GM12878 (cell line): ENCODE measurements around the gene GALNT17. TPM values are rescaled to one million over a fixed set of nuclear protein-coding genes. Genes with fewer than 3 reads are reported as not detected.

Source experiments
- ATAC-seq: fragments of 200-7000 bp; cut with Tn5 transposase; 3 replicates; pipeline ENCODE4 v1.9.1; 2020; ENCODE audit warnings: mild to moderate bottlenecking, moderate library complexity
- BruUV-seq: library from RNA; stranded (reverse); fragments of 400-500 nt; replicated peaks from 2 replicates; lab custom pipeline; 2021; lab: Mats Ljungman, UMichigan
- CTCF ChIA-PET: fragments of 300-600 bp; sonication (Branson Sonifier 250); formaldehyde crosslinking; extraction: SDS; loops from one replicate; lab custom pipeline; 2021; ENCODE audit warnings: inconsistent platforms; lab: Yijun Ruan, JAX
- POLR2A ChIA-PET: fragments of 350-600 bp; formaldehyde crosslinking; extraction: SDS; loops from one replicate; lab custom pipeline; 2021; ENCODE audit warnings: inconsistent platforms; lab: Charles Lee
- RAD21 ChIA-PET: fragments of 300-600 bp; sonication (Branson Sonifier 250); formaldehyde crosslinking; loops from one replicate; lab custom pipeline; 2023; ENCODE audit warnings: antibody characterized with exemption; ENCODE audit not compliant: unreplicated experiment; lab: Charles Lee
- SMC1A ChIA-PET: fragments of 300-600 bp; sonication (Branson Sonifier 250); formaldehyde crosslinking; loops from one replicate; lab custom pipeline; 2023; ENCODE audit not compliant: unreplicated experiment, uncharacterized antibody; lab: Charles Lee
- DNase-seq: peaks from one replicate; pipeline ENCODE4 v3.0.0-alpha.2; 2011; ENCODE audit warnings: low read depth, low spot score
- FAIRE-seq: peaks from 3 replicates; lab custom pipeline; 2011; peaks lifted over from hg19 to GRCh38; lab: Jason Lieb, UNC
- H2AFZ ChIP-seq: 2 replicates; pipeline ENCODE4 v1.6.0; 2011; ENCODE audit warnings: low read depth, low read length, control low read depth; ENCODE audit not compliant: control insufficient read depth
- H3K27ac ChIP-seq: 2 replicates; pipeline ENCODE4 v1.5.1; 2011; ENCODE audit warnings: control low read depth; ENCODE audit not compliant: control insufficient read depth, insufficient read depth
- H3K27me3 ChIP-seq, 2 experiments: replicated peaks in 1 of 2; 2 replicates each; pipeline versions ENCODE4 v1.6.0 to v1.6.1; 2011; ENCODE audit warnings: low read length in 1 of 2; ENCODE audit not compliant: control insufficient read depth in 2 of 2, insufficient read depth in 2 of 2
- H3K36me3 ChIP-seq, 2 experiments: 2 replicates each; pipeline ENCODE4 v1.5.1; 2011; ENCODE audit warnings: low read length in 1 of 2; ENCODE audit not compliant: control insufficient read depth in 2 of 2, insufficient read depth in 2 of 2
- H3K4me1 ChIP-seq: 2 replicates; pipeline ENCODE4 v1.6.1; 2011; ENCODE audit warnings: mild to moderate bottlenecking, low read length, moderate library complexity, mixed read lengths; ENCODE audit not compliant: control insufficient read depth, insufficient read depth
- H3K4me2 ChIP-seq: 2 replicates; pipeline ENCODE4 v1.6.0; 2011; ENCODE audit warnings: control low read depth; ENCODE audit not compliant: control insufficient read depth, insufficient read depth
- H3K4me3 ChIP-seq: fragments of 200-600 bp; sonication (generic); 2 replicates; pipeline ENCODE4 v1.5.1; 2016
- H3K79me2 ChIP-seq: 2 replicates; pipeline ENCODE4 v1.6.0; 2011; ENCODE audit warnings: low read length; ENCODE audit not compliant: control insufficient read depth, insufficient read depth
- H3K9ac ChIP-seq: 2 replicates; pipeline ENCODE4 v1.8.0; 2011; ENCODE audit warnings: low read length, control low read depth, mixed read lengths; ENCODE audit not compliant: control insufficient read depth, insufficient read depth
- H3K9me3 ChIP-seq: replicated peaks from 3 replicates; pipeline ENCODE4 v1.5.1; 2011; ENCODE audit warnings: mild to moderate bottlenecking, low read length; ENCODE audit not compliant: control insufficient read depth, insufficient read depth
- H4K20me1 ChIP-seq: 2 replicates; pipeline ENCODE4 v1.6.0; 2011; ENCODE audit not compliant: control insufficient read depth, insufficient read depth
- BHLHE40 ChIP-seq, 2 experiments: fragments of 450-650 bp in 1 of 2; IDR thresholded peaks; 2 replicates each; pipeline ENCODE4 v1.6.1; 2011 to 2017; ENCODE audit warnings: low read depth in 2 of 2, borderline replicate concordance in 1 of 2, improper control_type of control experiment in 1 of 2, low read length in 1 of 2, mild to moderate bottlenecking in 1 of 2
- E4F1 ChIP-seq: fragments of 450-650 bp; IDR thresholded peaks from 2 replicates; pipeline ENCODE4 v1.6.1; 2018; ENCODE audit warnings: borderline replicate concordance, mild to moderate bottlenecking; ENCODE audit not compliant: partially characterized antibody
- EED ChIP-seq: sonication (generic); IDR thresholded peaks from 2 replicates; pipeline ENCODE4 v1.6.1; 2016; ENCODE audit warnings: antibody characterized with exemption, low read depth
- ETV6 ChIP-seq, 2 experiments: fragments of 450-650 bp in 1 of 2; IDR thresholded peaks in 1 of 2; conservative IDR thresholded peaks in 1 of 2; 2 replicates each; pipeline ENCODE4 v1.6.1; 2014; ENCODE audit warnings: antibody characterized with exemption in 1 of 2, borderline replicate concordance in 1 of 2, low read depth in 1 of 2, mild to moderate bottlenecking in 1 of 2, moderate library complexity in 1 of 2
- HDGF ChIP-seq: fragments of 450-650 bp; IDR thresholded peaks from 2 replicates; pipeline ENCODE4 v1.6.1; 2016; ENCODE audit warnings: antibody characterized with exemption
- MTA3 ChIP-seq: IDR thresholded peaks from 2 replicates; pipeline ENCODE4 v1.6.1; 2012; ENCODE audit warnings: low read length, inconsistent platforms, borderline replicate concordance
- NBN ChIP-seq: fragments of 450-650 bp; IDR thresholded peaks from 2 replicates; pipeline ENCODE4 v1.6.1; 2016
- NKRF ChIP-seq: fragments of 450-650 bp; conservative IDR thresholded peaks from 2 replicates; pipeline ENCODE4 v1.6.1; 2017; ENCODE audit warnings: mild to moderate bottlenecking, moderate library complexity
- NRF1 ChIP-seq: conservative IDR thresholded peaks from 2 replicates; pipeline ENCODE4 v1.6.1; 2011; ENCODE audit warnings: mild to moderate bottlenecking, low read depth, low read length, improper control_type of control experiment
- PAX5 ChIP-seq: IDR thresholded peaks from 2 replicates; pipeline ENCODE4 v1.6.1; 2011; ENCODE audit warnings: low read depth, low read length, borderline replicate concordance
- PBX3 ChIP-seq: IDR thresholded peaks from 2 replicates; pipeline ENCODE4 v1.6.1; 2011; ENCODE audit warnings: mild to moderate bottlenecking, low read depth, low read length, moderate library complexity; ENCODE audit not compliant: insufficient replicate concordance
- RFX5 ChIP-seq: IDR thresholded peaks from 2 replicates; pipeline ENCODE4 v1.6.1; 2011; ENCODE audit warnings: low read depth, low read length, improper control_type of control experiment
- SMC3 ChIP-seq: IDR thresholded peaks from 2 replicates; pipeline ENCODE4 v1.6.1; 2011; ENCODE audit warnings: low read length, improper control_type of control experiment, borderline replicate concordance
- WGBS: methylation state at CpG from one replicate; pipeline ENCODE4 v1.1.6; 2016; ENCODE audit warnings: low lambda C conversion rate; ENCODE audit not compliant: insufficient replicate concordance, insufficient coverage; ENCODE audit errors: missing lambda C conversion rate; 5-methylcytosine and 5-hydroxymethylcytosine counted together
- in situ Hi-C: fragments of 300-500 bp; cut with MboI; formaldehyde crosslinking; loops from 9 replicates; pipeline ENCODE4 v1.14.3; 2018; ENCODE audit warnings: mixed read lengths
- intact Hi-C: fragments of 100-400 bp; cut with micrococcal nuclease; formaldehyde crosslinking; loops from one replicate; pipeline ENCODE4 v1.14.2; 2022; ENCODE audit not compliant: unreplicated experiment
- polyA plus RNA-seq, 11 experiments: library from polyadenylated mRNA; depleted of rRNA in 4 of 11; unstranded in 6 of 11; stranded (reverse) in 5 of 11; fragments of >200 nt; fragmentation: Nextera tagmentation in 4 of 11; fragmentation: Illumina TruSeq in 1 of 11; extraction: Ambion mirVana in 4 of 11; extraction: Trizol in 1 of 11; gene quantifications; 1 replicate in 1 of 11; 2 replicates in 10 of 11; pipeline versions ENCODE4 v1.2.1 to v1.2.3, GENCODE V29; 2011 to 2016; ENCODE audit warnings: inconsistent platforms in 2 of 11, missing spikeins in 2 of 11, low read depth in 1 of 11
- total RNA-seq, 4 experiments: library from RNA; depleted of rRNA in 3 of 4; stranded (reverse); fragments of >200 nt in 3 of 4; fragmentation: Illumina TruSeq in 1 of 4; extraction: Trizol in 1 of 4; gene quantifications; 2 replicates each; pipeline versions ENCODE4 v1.2.1 to v1.2.3, GENCODE V29; 2013 to 2021
- TF ChIP-seq, protein P1 (sequence below): fragments of 150-350 bp; IDR thresholded peaks from 2 replicates; pipeline ENCODE4 v1.6.1; 2016; ENCODE audit warnings: low read depth, low read length

GALNT17 gene
- total and polyA plus RNA-seq, 10 of the 15 experiments (the other 5 are each of a cell fraction or from before 2014, with no cell fraction given): 0.12 to 0.15 TPM; not detected in 8

GRCh38 chr7:71135116-71135515 is 3.2 kb downstream of the GALNT17 start (continued):
- TF ChIP-seq E4F1 (no peak), PAX5 (no peak)

DNA sequence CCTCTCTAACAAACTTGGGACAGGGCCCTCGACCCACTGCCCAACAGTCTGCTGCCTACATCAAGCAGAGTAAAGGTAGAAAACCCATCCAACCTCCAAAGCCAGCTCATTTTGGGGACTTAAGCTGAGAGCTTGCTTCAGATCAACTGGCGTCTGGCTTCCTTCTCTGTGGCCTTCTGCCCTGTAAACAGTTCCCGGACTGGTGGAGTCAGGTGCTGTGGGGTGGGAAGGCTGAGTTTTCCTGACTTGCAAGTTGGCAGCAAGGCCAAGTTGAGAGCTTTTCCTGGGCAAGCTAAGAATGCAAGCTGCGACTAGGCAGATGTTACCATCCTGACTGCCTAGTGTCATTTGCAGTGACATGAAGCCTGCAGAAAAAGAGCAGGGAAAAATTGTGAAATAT is 3.7 kb downstream of the GALNT17 start:
- Histone ChIP-seq H3K36me3 (no peaks in the 10 kb centered on the region), H3K9me3 (no peaks in the 10 kb centered on the region; the same call in 2 of the 3 replicates), H3K27me3 (no peaks in the 10 kb centered on the region), H3K27ac (no peak overlapping the region), H3K4me2 (no peak overlapping the region), H2AFZ (no peak overlapping the region), H3K79me2 (no peaks in the 10 kb centered on the region), H3K4me3 (no peak overlapping the region), H3K4me1 (no peaks in the 10 kb centered on the region), H3K9ac (no peak overlapping the region), H4K20me1 (no peaks in the 10 kb centered on the region)
- ChIA-PET RAD21 (no interaction called here), CTCF (no interaction called here), POLR2A (no interaction called here), SMC1A (no interaction called here)
- intact Hi-C loops: no loop called here
- in situ Hi-C loops: no loop called here
- no TSS peak for BruUV-seq
- ATAC-seq: no peak
- 17% methylated on average over 4 of the region's 4 CpGs for WGBS
- DNase-seq: no peak
- no peak for FAIRE-seq
- TF ChIP-seq RFX5: no peak
- TF ChIP-seq, protein P1, sequence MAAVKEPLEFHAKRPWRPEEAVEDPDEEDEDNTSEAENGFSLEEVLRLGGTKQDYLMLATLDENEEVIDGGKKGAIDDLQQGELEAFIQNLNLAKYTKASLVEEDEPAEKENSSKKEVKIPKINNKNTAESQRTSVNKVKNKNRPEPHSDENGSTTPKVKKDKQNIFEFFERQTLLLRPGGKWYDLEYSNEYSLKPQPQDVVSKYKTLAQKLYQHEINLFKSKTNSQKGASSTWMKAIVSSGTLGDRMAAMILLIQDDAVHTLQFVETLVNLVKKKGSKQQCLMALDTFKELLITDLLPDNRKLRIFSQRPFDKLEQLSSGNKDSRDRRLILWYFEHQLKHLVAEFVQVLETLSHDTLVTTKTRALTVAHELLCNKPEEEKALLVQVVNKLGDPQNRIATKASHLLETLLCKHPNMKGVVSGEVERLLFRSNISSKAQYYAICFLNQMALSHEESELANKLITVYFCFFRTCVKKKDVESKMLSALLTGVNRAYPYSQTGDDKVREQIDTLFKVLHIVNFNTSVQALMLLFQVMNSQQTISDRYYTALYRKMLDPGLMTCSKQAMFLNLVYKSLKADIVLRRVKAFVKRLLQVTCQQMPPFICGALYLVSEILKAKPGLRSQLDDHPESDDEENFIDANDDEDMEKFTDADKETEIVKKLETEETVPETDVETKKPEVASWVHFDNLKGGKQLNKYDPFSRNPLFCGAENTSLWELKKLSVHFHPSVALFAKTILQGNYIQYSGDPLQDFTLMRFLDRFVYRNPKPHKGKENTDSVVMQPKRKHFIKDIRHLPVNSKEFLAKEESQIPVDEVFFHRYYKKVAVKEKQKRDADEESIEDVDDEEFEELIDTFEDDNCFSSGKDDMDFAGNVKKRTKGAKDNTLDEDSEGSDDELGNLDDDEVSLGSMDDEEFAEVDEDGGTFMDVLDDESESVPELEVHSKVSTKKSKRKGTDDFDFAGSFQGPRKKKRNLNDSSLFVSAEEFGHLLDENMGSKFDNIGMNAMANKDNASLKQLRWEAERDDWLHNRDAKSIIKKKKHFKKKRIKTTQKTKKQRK: no peak
- no peak for TF ChIP-seq ETV6 (conservative IDR thresholded peaks at IDR 0.05 in 1 of 2, IDR thresholded peaks at IDR 0.05 in 1 of 2; ENCODE audit: borderline replicate concordance in 1 of 2, low read depth in 1 of 2)
- no peak for TF ChIP-seq EED
- no peak for TF ChIP-seq NBN
- TF ChIP-seq SMC3: no peak
- no peak for TF ChIP-seq HDGF
- no peak for TF ChIP-seq PBX3
- TF ChIP-seq NKRF: no peak
- TF ChIP-seq NRF1: no peak
- TF ChIP-seq BHLHE40 (IDR thresholded peaks at IDR 0.05; ENCODE audit: borderline replicate concordance in 1 of 2, low read depth in 2 of 2, low read length in 1 of 2): no peak
- no peak for TF ChIP-seq MTA3
- no peak for TF ChIP-seq PAX5
